SH-SY5Y (cell line): ENCODE measurements around the gene CFLAR.

ENCODE experiments used
- GATA2 ChIP-seq: IDR thresholded peaks from 2 replicates; pipeline ENCODE4 v1.6.1; 2011; ENCODE audit warnings: mild to moderate bottlenecking, low read depth, low read length
- GATA3 ChIP-seq: IDR thresholded peaks from 2 replicates; pipeline ENCODE4 v1.6.1; 2011; ENCODE audit warnings: low read depth, mild to moderate bottlenecking, low read length, moderate library complexity

The CFLAR gene

GRCh38 chr2:201130524-201131186 is 14.7 kb downstream of the CFLAR start:
- TF ChIP-seq GATA3: no peak
- TF ChIP-seq GATA2: no peak

DNA sequence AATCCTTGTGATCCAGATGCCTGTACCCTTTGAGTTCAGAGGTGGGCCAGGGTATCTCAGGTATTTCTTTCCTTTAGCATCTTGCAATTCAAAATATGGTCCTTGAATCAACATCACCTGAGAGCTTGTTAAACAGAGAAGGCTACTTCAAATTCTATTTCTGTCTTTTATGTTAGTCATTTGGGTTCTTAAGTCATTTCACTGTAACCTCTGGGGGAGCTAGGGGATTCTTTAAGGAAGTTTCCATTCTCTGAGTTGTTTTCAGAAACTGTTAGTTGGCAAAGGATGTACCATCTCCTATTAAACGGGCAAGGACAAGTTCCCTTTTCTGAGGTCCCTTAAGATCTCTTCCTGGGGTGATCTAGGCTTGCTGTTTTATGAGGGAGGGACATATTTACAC is 16.6 kb downstream of the CFLAR start:
- TF ChIP-seq GATA2: no peak

- TF ChIP-seq GATA2 (no peak), GATA3 (no peak)
Measured at GRCh38 chr2:201135386-201135785, 19.4 kb downstream of the CFLAR start.

GRCh38 chr2:201136889-201137321 is 20.9 kb downstream of the CFLAR start:
- TF ChIP-seq GATA2 (no peak), GATA3 (no peak)

GRCh38 chr2:201137505-201138400 is 21.8 kb downstream of the CFLAR start:
- TF ChIP-seq GATA3 (no peak), GATA2 (no peak)

- TF ChIP-seq GATA3 (no peak), GATA2 (no peak)
Measured at GRCh38 chr2:201138401-201138970, 22.5 kb downstream of the CFLAR start.

DNA sequence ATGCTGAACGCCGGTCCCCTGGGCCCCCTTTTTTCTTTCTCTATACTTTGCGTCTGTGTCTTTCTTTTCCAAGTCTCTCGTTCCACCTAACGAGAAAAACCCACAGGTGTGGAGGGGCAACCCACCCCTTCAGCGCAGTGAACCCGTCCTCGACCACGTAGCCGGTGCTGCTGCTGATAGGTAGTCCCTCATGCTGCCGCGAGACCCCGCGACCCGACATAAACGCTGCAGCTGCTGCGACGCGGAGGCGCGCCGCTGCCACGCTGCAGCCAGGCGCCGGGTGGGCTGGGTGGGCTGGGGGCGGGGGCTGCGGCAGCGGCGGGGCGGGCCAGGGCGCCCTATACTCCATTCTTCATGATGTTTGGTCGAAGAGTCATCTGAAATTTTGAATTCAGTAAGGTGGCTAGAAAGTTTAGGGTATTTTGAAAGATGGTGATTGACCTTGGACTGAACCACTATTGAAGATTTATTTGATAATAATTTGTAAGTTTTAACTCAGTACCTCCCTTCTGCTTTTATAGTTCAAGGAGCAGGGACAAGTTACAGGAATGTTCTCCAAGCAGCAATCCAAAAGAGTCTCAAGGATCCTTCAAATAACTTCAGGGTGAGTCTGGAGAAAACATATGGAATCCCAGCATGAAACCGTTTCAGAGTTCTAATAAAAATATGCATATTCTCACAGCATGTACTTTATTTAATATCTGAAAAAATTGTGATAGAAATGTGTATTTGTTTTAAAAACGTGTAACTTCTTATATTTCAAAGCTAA is 24.1 kb downstream of the CFLAR start:
- TF ChIP-seq GATA3 (no peak), GATA2 (no peak)

- no peak for TF ChIP-seq GATA2
- 0 out of 2 replicates have a peak, but pooled peaks have one; percentile 35 for TF ChIP-seq GATA3
Measured at GRCh38 chr2:201144101-201145051, 28.4 kb downstream of the CFLAR start.

- no peak for TF ChIP-seq GATA3
- no peak for TF ChIP-seq GATA2
Measured at GRCh38 chr2:201148434-201148990, 32.5 kb downstream of the CFLAR start.

DNA sequence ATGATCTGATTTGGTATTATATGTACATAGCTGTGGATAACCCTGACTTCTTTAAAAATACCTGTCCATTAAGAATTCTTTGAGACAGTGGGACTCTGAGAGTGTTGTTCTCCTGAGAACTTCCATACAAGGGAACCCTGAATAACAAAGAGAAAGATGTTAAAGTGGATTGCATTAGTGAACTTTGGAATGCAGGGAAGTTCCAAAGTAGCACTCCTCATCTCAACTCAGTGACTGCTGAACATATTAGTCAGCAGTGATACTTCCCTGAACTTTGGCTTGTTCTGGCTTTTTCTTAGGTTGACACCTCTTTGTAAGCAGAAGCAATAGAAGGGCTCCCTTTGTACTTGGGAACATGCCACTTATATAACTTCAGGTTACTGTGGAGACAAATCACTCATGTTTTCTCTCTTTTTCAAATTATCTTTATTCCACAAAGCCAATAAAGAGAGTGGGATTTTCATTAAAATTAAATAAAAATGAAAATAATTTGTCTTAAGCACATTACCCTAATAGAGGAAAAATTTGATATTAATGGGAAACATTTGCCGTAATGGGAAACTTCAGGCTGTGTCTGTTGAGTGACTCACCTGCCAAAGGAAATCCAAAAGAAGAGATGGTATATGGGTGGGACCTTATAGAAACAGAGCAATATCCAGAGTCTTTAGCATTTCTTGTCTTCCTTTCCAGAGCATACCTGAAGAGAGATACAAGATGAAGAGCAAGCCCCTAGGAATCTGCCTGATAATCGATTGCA is 33.3 kb downstream of the CFLAR start:
- TF ChIP-seq GATA3: no peak
- TF ChIP-seq GATA2: no peak

- TF ChIP-seq GATA3 (no peak), GATA2 (no peak)
Measured at GRCh38 chr2:201150454-201151020, 34.6 kb downstream of the CFLAR start.
